T-helper 1 cell treated with Interleukin-12 subunit alpha and Interleukin-12 subunit beta and Interleukin-4 antibody, amounts not matched to agents 30 ng/mL and 1 ng/mL, for 36 hours (primary cell): Measurements from ENCODE around the gene MYO15B. TPM values are rescaled to one million over a fixed set of nuclear protein-coding genes. Genes with fewer than 3 reads are reported as not detected.

ENCODE experiments used
- intact Hi-C: fragments of 100-400 bp; cut with micrococcal nuclease; formaldehyde crosslinking; loops from one replicate; pipeline ENCODE4 v1.15.1; 2024
- total RNA-seq: library from RNA; stranded (reverse); gene quantifications from 2 replicates; pipeline ENCODE4 v1.2.3, GENCODE V29; 2022

MYO15B gene
- total RNA-seq, 1 donor from 2014 or later: 48.4 TPM

- intact Hi-C loops: loop anchor here (1.0 kb wide), 1 partner anchor 149 kb away; no protein-coding TSS in a partner anchor
Measured at GRCh38 chr17:75601057-75601987, 13.7 kb downstream of the MYO15B start.

DNA sequence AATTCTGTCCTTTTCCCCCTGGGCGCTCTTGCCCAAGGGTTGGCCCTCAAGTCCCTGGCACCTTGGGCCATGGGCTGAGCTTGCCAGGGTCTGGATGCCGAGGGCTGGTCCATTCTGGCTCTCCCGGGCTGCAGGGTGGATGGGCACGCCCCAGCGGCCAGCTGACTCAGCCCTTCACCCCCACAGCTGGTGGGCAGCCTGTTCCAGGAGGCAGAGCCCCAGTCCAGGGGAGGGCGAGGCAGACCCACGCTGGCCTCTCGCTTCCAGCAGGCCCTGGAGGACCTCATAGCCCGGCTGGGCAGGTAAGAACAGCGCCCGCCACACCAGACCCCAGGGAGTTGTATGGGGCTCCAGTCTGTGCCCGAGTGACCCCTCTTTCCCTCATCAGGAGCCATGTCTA, 15.0 kb downstream of the MYO15B start:
- intact Hi-C loops: no loop called here

- intact Hi-C loops: no loop called here
Measured at GRCh38 chr17:75603123-75603522, 15.5 kb downstream of the MYO15B start.

DNA sequence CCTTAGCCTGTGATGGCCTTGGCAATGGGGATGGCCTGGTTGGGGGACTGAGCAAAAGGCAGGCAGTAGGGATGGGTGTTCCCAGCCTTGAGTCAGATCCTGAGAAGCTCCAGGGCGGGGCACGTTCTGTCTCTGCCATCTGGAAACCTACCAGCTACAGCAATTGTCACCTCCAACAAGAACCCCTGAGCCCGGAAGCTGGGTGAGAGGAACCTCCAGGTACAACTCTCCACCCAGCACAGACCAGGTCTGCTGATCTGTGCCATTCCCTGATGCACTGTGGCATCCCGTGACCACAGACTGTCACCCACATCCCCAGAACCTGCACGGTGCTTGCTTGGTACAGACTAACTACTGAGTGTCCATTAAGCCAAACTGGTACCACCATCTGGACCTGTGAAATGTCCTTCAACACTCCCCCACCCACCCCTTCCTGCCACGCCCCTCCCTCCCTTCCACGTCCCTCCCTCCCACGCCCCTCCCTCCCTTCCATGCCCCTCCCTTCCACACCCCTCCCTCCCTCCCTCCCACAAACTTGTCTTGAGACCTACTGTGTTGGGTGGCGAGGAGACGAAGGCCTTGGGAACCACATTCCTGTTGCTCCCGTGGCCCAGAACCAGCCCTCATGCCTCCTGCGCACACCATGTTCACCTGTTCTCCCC, 16.6 kb downstream of the MYO15B start:
- intact Hi-C loops: no loop called here

DNA sequence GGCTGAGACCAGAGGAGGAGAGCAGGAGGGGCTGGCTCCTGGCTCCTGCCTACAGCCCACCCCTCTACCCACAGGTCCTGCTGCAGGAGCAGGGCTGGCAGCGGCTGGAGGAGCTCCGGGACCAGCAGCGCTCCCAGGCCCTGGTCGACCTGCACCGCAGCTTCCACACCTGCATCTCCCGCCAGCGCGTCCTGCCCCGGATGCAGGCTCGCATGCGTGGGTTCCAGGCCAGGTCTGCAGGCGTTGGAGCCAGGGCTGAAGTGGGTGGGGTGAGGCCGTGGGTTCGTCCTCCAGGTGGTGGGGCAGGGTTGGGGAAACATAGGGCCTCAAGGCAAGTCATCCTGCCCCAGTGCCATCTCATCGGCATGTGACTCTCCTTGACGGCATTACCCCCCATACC, 18.2 kb downstream of the MYO15B start:
- intact Hi-C loops: no loop called here

- intact Hi-C loops: no loop called here
Measured at GRCh38 chr17:75607086-75607485, 19.5 kb downstream of the MYO15B start.

- intact Hi-C loops: no loop called here
Measured at GRCh38 chr17:75610103-75610984, 22.7 kb downstream of the MYO15B start.

DNA sequence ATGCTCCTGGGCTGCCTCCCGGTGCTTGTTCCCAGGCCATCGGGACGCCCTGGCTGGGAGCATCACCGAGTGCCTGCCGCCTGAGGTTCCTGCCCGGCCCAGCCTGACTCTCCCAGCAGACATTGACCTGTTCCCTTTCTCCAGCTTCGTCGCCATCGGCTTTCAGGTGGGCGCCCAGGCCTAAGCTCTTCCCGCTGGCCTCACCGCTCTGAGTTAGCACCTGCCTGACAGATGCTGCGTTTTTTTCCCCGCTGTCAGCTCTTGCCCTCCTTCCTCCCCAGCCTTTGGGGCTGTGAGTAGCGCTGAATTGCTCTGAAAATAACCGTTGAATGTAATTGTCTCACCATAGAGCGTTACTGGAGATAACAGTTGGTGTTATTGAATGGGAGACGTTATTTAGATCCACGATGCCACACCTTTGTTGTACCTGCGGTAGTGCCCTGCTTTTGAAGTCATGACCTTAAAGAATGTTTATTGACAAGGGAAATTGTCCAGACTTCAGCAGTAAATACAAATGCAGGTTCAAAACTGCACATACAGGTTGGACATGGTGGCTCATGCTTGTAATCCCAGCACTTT, 24.3 kb downstream of the MYO15B start:
- intact Hi-C loops: no loop called here

DNA sequence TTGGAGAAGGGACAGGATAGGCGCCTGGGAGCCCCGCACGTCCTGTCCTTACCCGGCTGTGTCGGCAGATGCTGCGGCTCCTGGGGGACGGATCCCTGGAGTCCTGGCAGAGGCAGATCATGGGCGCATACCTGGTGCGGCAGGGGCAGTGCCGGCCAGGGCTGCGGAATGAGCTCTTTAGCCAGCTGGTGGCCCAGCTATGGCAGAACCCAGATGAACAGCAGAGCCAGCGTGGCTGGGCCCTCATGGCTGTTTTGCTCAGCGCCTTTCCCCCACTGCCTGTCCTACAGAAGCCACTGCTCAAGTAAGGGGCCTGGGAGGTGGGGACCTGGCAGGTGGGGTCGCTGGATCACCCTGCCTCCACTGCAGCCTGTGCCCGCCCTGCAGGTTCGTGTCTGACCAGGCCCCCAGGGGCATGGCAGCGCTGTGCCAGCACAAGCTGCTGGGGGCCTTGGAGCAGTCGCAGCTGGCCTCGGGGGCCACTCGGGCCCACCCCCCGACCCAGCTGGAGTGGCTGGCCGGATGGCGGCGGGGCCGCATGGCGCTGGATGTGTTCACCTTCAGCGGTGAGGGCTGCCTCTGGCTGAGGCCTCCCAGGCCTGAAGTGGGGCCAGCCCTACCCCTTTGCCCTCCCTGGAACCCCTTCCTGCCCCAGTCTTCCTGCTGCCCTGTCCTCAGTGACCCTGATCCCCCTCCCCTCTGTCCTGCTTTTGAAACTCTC, 25.5 kb downstream of the MYO15B start:
- intact Hi-C loops: no loop called here

DNA sequence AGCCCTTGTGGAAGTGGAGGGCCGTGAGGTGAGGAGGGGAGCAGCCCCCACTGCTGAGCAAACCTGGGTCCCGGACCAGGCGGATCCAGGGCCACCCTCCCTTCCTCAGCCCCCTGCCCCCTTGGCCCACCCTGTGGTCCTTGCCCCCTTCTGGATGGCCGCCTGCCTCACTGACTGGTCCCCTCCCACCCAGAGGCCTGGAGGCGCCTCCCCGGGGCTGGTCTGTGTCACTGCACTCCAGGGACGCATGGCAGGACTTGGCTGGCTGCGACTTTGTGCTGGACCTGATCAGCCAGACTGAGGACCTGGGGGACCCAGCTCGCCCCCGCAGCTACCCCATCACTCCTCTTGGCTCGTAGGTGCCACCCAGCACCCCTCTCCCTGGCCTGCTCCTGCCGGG, 26.4 kb downstream of the MYO15B start:
- intact Hi-C loops: no loop called here

GRCh38 chr17:75614556-75615270, 27.1 kb downstream of the MYO15B start:
- intact Hi-C loops: no loop called here

DNA sequence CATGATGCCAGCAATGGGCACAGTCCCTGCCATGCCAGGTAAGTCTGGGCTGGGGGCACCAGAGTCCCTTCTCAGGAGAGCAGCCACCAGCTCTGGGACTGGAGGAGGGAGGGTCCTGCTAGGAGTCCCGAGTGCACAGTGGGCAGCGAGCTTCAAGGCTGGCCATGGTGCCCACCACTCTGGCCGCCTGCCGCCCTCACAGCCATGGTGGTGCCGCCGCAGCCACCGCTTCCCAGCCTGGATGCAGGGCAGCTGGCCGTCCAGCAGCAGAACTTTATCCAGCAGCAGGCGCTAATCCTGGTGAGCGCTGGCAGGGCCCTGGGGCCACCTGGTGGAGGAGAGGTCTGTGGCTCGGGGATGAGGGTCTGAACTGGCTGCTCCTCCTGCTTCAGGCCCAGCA, 27.7 kb downstream of the MYO15B start:
- intact Hi-C loops: no loop called here

- intact Hi-C loops: no loop called here
Measured at GRCh38 chr17:75616521-75617122, 29.0 kb downstream of the MYO15B start.

GRCh38 chr17:75617218-75617617, 29.6 kb downstream of the MYO15B start:
- intact Hi-C loops: no loop called here

- intact Hi-C loops: no loop called here
Measured at GRCh38 chr17:75617675-75618074, 30.1 kb downstream of the MYO15B start.

DNA sequence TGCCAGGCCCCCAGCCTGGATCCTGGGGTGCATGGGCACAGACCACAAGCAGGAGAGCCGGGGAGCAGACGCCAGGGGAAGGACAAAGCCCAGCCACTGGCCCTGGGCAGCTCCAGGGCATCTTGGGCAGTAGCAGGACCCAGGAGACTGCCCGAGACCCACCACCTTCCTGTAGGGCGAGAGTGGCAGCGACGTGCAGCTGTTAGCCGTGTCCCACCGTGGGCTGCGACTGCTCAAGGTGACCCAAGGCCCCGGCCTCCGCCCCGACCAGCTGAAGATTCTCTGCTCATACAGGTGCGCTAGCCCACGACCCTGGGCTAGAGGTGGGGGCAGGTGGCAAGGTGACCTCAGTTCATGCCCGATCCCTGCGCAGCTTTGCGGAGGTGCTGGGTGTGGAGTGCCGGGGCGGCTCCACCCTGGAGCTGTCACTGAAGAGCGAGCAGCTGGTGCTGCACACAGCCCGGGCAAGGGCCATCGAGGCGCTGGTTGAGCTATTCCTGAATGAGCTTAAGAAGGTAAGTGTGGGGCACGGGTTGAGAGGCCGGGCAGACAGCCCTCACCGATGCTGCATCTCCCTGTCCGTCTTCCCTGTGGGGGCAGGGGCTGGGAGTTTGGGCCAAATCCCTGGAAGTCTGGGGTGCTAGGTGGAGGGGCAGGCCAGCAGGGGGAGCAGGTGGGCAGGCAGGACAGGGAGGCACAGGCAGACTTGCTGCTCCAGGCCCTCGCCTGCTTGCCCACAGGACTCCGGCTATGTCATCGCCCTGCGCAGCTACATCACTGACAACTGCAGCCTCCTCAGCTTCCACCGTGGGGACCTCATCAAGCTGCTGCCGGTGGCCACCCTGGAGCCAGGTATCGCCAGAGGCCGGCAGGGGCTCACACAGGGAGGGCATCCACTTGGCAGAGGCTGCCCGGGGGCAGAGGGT, 32.2 kb downstream of the MYO15B start:
- intact Hi-C loops: no loop called here

DNA sequence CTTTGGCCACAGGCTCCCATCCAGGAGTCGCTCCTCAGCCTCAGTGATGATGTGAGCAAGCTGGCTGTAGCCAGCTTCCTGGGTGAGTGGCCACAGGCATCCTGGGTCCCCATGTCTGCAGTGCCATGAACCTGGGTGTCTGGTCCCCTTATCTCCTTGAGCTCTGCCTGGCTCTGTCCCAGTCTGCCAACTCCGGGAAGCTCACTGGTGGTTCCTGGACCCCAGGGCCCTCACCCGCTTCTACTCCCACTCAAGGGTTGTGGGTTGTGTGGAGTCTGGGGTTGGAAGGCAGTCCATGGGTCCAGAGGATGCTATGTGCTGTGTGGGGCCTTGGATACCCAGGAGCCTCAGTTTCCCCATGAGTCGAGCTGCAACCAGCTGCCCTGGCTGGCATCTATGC, 33.9 kb downstream of the MYO15B start:
- intact Hi-C loops: no loop called here

- intact Hi-C loops: no loop called here
Measured at GRCh38 chr17:75622076-75622475, 34.5 kb downstream of the MYO15B start.
